HG03432 (cell line): Measurements from ENCODE around the gene FAM111B.

Source experiments
- ATAC-seq: cut with Tn5 transposase; IDR thresholded peaks from one replicate; pipeline ENCODE4 v1.9.1; 2021; ENCODE audit warnings: mild to moderate bottlenecking, moderate library complexity; ENCODE audit not compliant: unreplicated experiment

FAM111B gene

GRCh38 chr11:59151761-59152160 lies 44.7 kb downstream of the FAM111B start:
- peak; percentile 64 for ATAC-seq

GRCh38 chr11:59152312-59152951 lies 45.4 kb downstream of the FAM111B start:
- peak; percentile 89 for ATAC-seq

- ATAC-seq = no peak
Measured at GRCh38 chr11:59154610-59155009, 47.6 kb downstream of the FAM111B start.

- no peak for ATAC-seq
Measured at GRCh38 chr11:59157433-59157832, 50.4 kb downstream of the FAM111B start.

GRCh38 chr11:59158206-59159068 lies 51.4 kb downstream of the FAM111B start:
- peak; percentile 95 for ATAC-seq

GRCh38 chr11:59164028-59164427 lies 57.0 kb downstream of the FAM111B start:
- no peak for ATAC-seq

GRCh38 chr11:59171508-59172322 lies 64.7 kb downstream of the FAM111B start, which contains the start of gene DTX4:
Gene DTX4 (plus strand): TSS chr11:59172132. CDS start chr11:59172596, 464 bp downstream.
- ATAC-seq = peak; percentile 78

GRCh38 chr11:59172345-59173079 lies 65.5 kb downstream of the FAM111B start:
- peak; percentile 36 for ATAC-seq

- peak; percentile 2 for ATAC-seq
Measured at GRCh38 chr11:59173080-59173963, 66.3 kb downstream of the FAM111B start.

GRCh38 chr11:59173964-59174663 lies 67.1 kb downstream of the FAM111B start:
- no peak for ATAC-seq

- ATAC-seq = no peak
Measured at GRCh38 chr11:59174664-59175033, 67.6 kb downstream of the FAM111B start.

GRCh38 chr11:59175091-59175501 lies 68.1 kb downstream of the FAM111B start:
- ATAC-seq = no peak

- ATAC-seq = no peak
Measured at GRCh38 chr11:59176330-59176729, 69.3 kb downstream of the FAM111B start.
